ENCODE data around the gene PTPN6. TPM values are rescaled to one million over a fixed set of nuclear protein-coding genes. Genes with fewer than 3 reads are reported as not detected.
A peak's percentile ranks its signal among the peaks of the same experiment; 100 is the strongest.

The PTPN6 gene
- total RNA-seq, 1 donor from 2014 or later = 15.6 TPM

DNA sequence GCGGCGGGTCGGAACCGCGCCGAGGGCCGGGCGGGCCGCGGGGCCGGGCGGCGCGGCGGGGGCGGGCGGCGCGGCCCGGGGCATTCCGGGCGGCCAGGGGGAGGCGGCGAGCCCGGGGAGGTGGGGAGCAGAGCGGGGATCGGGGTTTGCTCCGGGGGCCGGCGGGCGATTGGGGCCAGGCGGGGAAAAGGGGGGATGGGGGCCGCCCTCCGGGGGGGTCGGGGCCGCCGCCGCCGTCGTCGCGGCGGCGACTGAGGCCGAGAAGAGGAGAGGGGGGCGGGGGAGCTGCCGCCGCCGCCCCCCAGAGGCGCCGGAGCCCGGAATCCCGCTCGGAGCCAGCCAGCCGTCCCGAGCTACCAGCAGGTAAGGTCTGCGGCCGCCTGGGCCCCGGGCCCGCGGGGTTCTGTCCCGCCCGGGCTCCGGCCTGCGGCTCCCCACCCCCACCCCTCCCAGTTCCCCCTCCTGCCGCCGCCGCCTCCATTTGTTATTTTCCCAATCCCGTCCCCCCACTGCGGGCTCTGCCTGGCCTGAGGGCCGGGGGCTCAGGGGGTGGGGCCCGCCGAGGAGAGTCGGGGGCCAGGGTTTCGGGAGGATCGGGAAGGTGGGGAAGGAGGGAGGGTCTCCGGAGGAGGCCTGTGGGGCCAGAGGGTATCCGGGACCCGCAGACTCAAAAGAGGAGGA, 23.0 kb upstream of the PTPN6 start:
- Mint-ChIP-seq H3K27me3 (peaks cover 3% of the 10 kb centered on the region), H3K4me1 (ENCODE audit: unreplicated experiment) (peaks cover 54% of the 10 kb centered on the region), H3K9me3 (no peaks in the 10 kb centered on the region), H3K4me3 (peak overlapping the region; percentile 95), H3K36me3 (peaks cover 22% of the 10 kb centered on the region), H3K27ac (peak overlapping the region; percentile 91)
- TF ChIP-seq, protein P1, sequence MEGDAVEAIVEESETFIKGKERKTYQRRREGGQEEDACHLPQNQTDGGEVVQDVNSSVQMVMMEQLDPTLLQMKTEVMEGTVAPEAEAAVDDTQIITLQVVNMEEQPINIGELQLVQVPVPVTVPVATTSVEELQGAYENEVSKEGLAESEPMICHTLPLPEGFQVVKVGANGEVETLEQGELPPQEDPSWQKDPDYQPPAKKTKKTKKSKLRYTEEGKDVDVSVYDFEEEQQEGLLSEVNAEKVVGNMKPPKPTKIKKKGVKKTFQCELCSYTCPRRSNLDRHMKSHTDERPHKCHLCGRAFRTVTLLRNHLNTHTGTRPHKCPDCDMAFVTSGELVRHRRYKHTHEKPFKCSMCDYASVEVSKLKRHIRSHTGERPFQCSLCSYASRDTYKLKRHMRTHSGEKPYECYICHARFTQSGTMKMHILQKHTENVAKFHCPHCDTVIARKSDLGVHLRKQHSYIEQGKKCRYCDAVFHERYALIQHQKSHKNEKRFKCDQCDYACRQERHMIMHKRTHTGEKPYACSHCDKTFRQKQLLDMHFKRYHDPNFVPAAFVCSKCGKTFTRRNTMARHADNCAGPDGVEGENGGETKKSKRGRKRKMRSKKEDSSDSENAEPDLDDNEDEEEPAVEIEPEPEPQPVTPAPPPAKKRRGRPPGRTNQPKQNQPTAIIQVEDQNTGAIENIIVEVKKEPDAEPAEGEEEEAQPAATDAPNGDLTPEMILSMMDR (conservative IDR thresholded peaks at IDR 0.05) = no peak
- no peak for DNase-seq (ENCODE audit: extremely low spot score, unreplicated experiment)

DNA sequence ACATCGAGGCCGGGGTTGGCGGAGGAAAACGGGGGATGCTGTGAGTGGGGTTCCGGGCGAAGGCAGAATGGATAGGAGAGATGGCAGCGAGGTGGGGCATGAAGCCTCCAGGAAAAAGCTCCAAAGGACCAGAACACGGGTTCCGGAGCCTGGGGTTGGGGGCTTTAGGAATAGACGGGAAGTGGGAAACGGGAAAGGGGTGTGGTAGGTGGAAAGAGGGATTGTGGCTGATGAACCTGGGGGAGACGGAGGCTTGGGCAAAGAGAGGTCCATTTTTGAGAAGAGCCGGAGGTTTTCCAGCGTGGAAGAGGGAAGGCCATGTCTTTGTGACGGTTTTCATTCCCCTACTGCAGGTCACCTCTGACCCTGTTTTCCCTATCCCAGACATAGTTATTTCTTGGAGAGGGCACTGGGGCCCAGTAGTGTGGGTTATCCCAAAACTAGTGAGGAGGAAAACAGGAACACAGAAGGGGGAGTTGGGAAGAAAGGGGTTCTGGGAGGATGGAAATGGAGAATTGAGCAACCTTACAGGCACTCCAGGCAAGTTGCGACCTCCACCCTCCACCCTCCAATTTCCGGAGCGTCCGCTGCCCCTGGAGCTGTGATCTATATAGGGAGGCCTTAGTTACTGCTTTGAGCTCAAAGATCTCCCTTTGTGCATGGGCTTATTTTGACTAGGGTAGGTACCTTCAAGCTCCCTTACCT, 22.3 kb upstream of the PTPN6 start:
- Mint-ChIP-seq H3K4me3 (peak overlapping the region; percentile 95), H3K4me1 (ENCODE audit: unreplicated experiment) (peaks cover 55% of the 10 kb centered on the region), H3K36me3 (peaks cover 24% of the 10 kb centered on the region), H3K27me3 (peaks cover 3% of the 10 kb centered on the region), H3K27ac (peak overlapping the region; percentile 91), H3K9me3 (no peaks in the 10 kb centered on the region)
- TF ChIP-seq, protein P1 (conservative IDR thresholded peaks at IDR 0.05) = no peak
- DNase-seq (ENCODE audit: extremely low spot score, unreplicated experiment) = no peak

DNA sequence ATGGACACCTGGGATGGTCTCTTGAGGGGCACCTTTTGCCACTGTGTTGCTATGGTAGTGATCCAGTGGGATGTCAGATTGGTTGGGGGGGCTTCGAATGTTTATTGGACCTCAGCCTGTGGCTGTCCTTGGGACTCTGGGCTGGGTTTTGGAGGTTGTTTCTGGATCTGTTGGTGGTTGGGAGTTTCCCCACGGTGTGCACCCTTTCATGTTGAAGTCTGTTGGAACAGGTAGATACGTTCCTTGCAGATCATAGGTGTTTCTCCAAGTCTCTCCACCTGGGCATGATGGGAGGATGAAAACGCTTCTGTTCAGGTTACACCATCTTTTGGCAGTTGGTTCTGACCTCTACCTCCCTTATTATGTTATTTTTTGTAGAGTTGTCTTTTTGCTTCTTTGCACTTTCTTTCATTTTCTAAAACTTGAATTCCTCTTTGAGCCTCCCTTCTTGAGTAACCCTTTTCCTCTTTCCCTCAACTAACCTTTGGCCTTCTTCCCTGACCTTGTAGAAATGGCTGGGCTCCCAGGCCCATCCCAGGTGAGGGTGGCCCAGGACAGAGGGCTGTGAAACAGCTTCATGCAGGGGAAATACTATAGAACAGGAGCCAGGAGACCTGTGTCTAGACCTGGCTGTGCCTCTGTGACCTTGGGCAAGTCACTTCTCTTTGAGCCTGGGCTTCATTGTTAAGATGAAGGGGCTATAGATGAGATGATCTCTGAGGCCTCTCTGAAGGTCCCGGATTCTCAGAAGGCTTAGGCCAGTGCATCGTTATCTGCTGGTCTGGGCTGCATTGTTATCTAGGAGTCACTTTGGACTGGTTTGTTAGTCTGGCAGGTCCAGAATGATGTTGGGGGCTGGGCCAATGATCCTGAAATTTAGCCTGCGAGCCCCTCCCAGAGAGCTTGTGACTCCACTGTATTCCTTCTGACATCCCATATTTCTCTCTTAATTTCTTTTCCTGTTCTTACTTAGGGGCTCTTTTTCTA, 21.4 kb upstream of the PTPN6 start:
- DNase-seq (ENCODE audit: extremely low spot score, unreplicated experiment) = no peak
- Mint-ChIP-seq H3K27me3 (no peaks in the 10 kb centered on the region), H3K4me1 (ENCODE audit: unreplicated experiment) (peaks cover 47% of the 10 kb centered on the region), H3K4me3 (peak overlapping the region; percentile 95), H3K27ac (peak overlapping the region; percentile 91), H3K36me3 (peaks cover 32% of the 10 kb centered on the region), H3K9me3 (no peaks in the 10 kb centered on the region)
- TF ChIP-seq, protein P1 (conservative IDR thresholded peaks at IDR 0.05) = no peak

DNA sequence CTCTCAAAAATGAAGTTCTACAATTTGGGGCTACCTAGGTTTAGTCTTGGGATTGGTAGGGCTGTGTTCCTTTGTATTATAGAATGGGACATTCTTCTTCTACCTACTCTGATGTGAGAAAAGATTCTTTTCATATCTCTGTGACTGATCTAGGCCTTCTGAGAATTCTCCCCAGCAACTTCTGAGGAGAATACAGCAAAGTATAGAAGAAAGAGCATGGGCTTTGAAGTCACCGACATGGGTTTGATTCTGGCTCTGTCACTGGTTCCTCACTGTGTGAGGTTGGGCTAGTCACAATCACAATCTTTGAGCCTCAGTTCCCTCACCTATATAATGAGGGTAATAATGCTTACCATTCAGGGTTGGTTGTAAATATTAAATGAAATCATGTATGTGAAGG, 18.4 kb upstream of the PTPN6 start:
- DNase-seq (ENCODE audit: extremely low spot score, unreplicated experiment) = no peak
- peak overlapping the region; percentile 37 for H3K4me3 Mint-ChIP-seq
- H3K27me3 Mint-ChIP-seq = no peaks in the 10 kb centered on the region
- H3K4me1 Mint-ChIP-seq (ENCODE audit: unreplicated experiment) = peaks cover 32% of the 10 kb centered on the region
- peak overlapping the region; percentile 6 for H3K27ac Mint-ChIP-seq
- TF ChIP-seq, protein P1 (conservative IDR thresholded peaks at IDR 0.05) = no peak
- no peaks in the 10 kb centered on the region for H3K9me3 Mint-ChIP-seq
- peaks cover 45% of the 10 kb centered on the region for H3K36me3 Mint-ChIP-seq

DNA sequence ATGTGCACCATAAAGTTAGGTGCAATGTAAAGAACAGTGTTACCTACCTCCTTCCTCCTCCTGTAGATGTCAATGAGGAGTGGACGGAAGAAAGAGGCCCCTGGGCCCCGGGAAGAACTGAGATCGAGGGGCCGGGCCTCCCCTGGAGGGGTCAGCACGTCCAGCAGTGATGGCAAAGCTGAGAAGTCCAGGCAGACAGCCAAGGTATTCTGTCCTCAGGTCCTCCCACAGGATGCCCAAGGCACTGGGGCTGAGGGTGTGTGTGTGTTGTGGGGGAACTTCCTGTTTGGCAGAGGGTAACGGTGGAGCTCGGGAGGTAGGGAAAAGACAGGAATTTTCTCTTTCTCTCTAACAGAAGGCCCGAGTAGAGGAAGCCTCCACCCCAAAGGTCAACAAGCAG, 17.0 kb upstream of the PTPN6 start:
- H3K27ac Mint-ChIP-seq = peak overlapping the region; percentile 80
- H3K4me1 Mint-ChIP-seq (ENCODE audit: unreplicated experiment) = peaks cover 39% of the 10 kb centered on the region
- TF ChIP-seq, protein P1 (conservative IDR thresholded peaks at IDR 0.05) = no peak
- no peak for DNase-seq (ENCODE audit: extremely low spot score, unreplicated experiment)
- no peaks in the 10 kb centered on the region for H3K9me3 Mint-ChIP-seq
- H3K27me3 Mint-ChIP-seq = no peaks in the 10 kb centered on the region
- H3K4me3 Mint-ChIP-seq = peak overlapping the region; percentile 1
- peaks cover 50% of the 10 kb centered on the region for H3K36me3 Mint-ChIP-seq

Data from type B pancreatic cell (in vitro differentiated cells).